H1 (cell line): Measurements from ENCODE around the gene TBX6. TPM values are rescaled to one million over a fixed set of nuclear protein-coding genes. Genes with fewer than 3 reads are reported as not detected.

Experiments
- BCL11A ChIP-seq, 2 experiments: IDR thresholded peaks; one replicate each; pipeline ENCODE4 v1.6.1; 2011; ENCODE audit warnings: low read depth in 2 of 2, low read length in 2 of 2, mild to moderate bottlenecking in 2 of 2
- CTCF ChIP-seq, 3 experiments: IDR thresholded peaks; 1 replicate in 2 of 3; 2 replicates in 1 of 3; pipeline versions ENCODE4 v1.5.1 to v1.6.1; 2011; ENCODE audit warnings: low read length in 3 of 3, mild to moderate bottlenecking in 3 of 3, inconsistent platforms in 2 of 3, low read depth in 1 of 3, moderate library complexity in 1 of 3; ENCODE audit not compliant: insufficient read depth in 1 of 3; ENCODE audit errors: control extremely low read depth in 1 of 3
- FOSL1 ChIP-seq: IDR thresholded peaks from 2 replicates; pipeline ENCODE4 v1.6.1; 2011; ENCODE audit warnings: mild to moderate bottlenecking, low read depth, low read length, moderate library complexity; ENCODE audit not compliant: insufficient read depth
- JUND ChIP-seq: IDR thresholded peaks from 2 replicates; pipeline ENCODE4 v1.6.1; 2011; ENCODE audit warnings: mild to moderate bottlenecking, improper control_type of control experiment, low read length
- POLR2AphosphoS5 ChIP-seq: IDR thresholded peaks from 2 replicates; pipeline ENCODE4 v1.6.1; 2011; ENCODE audit warnings: low read depth, low read length
- RFX5 ChIP-seq: IDR thresholded peaks from 2 replicates; pipeline ENCODE4 v1.6.1; 2011; ENCODE audit warnings: low read depth, low read length, improper control_type of control experiment, borderline replicate concordance
- SIRT6 ChIP-seq: IDR thresholded peaks from one replicate; pipeline ENCODE4 v1.7.1; 2012; ENCODE audit warnings: low read length, inconsistent platforms
- SP1 ChIP-seq: IDR thresholded peaks from 2 replicates; pipeline ENCODE4 v1.6.1; 2011; ENCODE audit warnings: low read depth, low read length
- SP4 ChIP-seq: IDR thresholded peaks from 2 replicates; pipeline ENCODE4 v1.6.1; 2012; ENCODE audit warnings: low read length, inconsistent platforms
- SUZ12 ChIP-seq: fragments of 200-600 bp; sonication (generic); IDR thresholded peaks from 2 replicates; pipeline ENCODE4 v1.6.1; 2012; ENCODE audit warnings: mild to moderate bottlenecking, inconsistent platforms, low read length, moderate library complexity, mixed read lengths
- polyA plus RNA-seq, 7 experiments: library from polyadenylated mRNA; depleted of rRNA in 3 of 7; stranded (reverse) in 5 of 7; unstranded in 2 of 7; fragments of >200 nt in 5 of 7; fragments of 200-250 nt in 2 of 7; gene quantifications; 1 replicate in 5 of 7; 2 replicates in 1 of 7; 4 replicates in 1 of 7; pipeline versions ENCODE4 v1.2.1 to v1.2.3, GENCODE V29; 2011 to 2013; ENCODE audit warnings: missing spikeins in 2 of 7, mixed read lengths in 2 of 7
- total RNA-seq: library from RNA; stranded (reverse); fragmentation: NEBNext Ultra II Directional; extraction: Animal tissue kit (Norgen Biotek cat#: 25700); gene quantifications from 2 replicates; pipeline ENCODE4 v1.2.1, GENCODE V29; 2021

TBX6 gene
- total and polyA plus RNA-seq, 2 of the 8 experiments (the other 6 are each of a cell fraction or from before 2014, with no cell fraction given): 2.2 to 2.8 TPM

- TF ChIP-seq SUZ12 (no peak), SP4 (no peak), BCL11A (IDR thresholded peaks at IDR 0.05; ENCODE audit: low read depth in 2 of 2, low read length in 2 of 2) (no peak), SP1 (no peak), POLR2AphosphoS5 (no peak), FOSL1 (no peak), RFX5 (no peak), SIRT6 (no peak), JUND (no peak), CTCF (IDR thresholded peaks at IDR 0.05; ENCODE audit: control extremely low read depth in 1 of 3, insufficient read depth in 1 of 3, low read depth in 1 of 3, low read length in 3 of 3) (no peak)
- TF ChIP-seq, all 59 proteins: peak for 0
Observed at GRCh38 chr16:30086291-30087140, 5.2 kb downstream of the TBX6 start (continued).
